Ovary (tissue), 9 donors: ENCODE data around the gene SEMA6A. TPM values are rescaled to one million over a fixed set of nuclear protein-coding genes. Genes with fewer than 3 reads are reported as not detected.

Experiments
- DNase-seq, 5 donors: peaks; one replicate each; pipeline ENCODE4 v3.0.0-alpha.2; 2019 to 2020
- H3K27ac ChIP-seq, 2 donors: fragments of 200-600 bp; one replicate each; pipeline versions ENCODE4 v1.5.1 to v1.8.0; 2019 to 2022
- H3K27me3 ChIP-seq: fragments of 200-600 bp; one replicate; pipeline ENCODE4 v1.8.0; 2022
- H3K36me3 ChIP-seq: fragments of 200-600 bp; sonication (generic); one replicate; pipeline ENCODE4 v1.5.1; 2019
- H3K4me1 ChIP-seq: one replicate; pipeline ENCODE4 v1.8.1; 2013; ENCODE audit warnings: mild to moderate bottlenecking, moderate library complexity; ENCODE audit not compliant: insufficient read depth
- H3K4me3 ChIP-seq: fragments of 200-600 bp; sonication (generic); one replicate; pipeline ENCODE4 v1.5.1; 2017
- H3K9me3 ChIP-seq, 2 donors: fragments of 200-600 bp in 1 of 2; sonication (generic) in 1 of 2; one replicate each; pipeline versions ENCODE4 v1.5.1 to v1.8.1; 2013 to 2019; ENCODE audit warnings: mild to moderate bottlenecking in 1 of 2, moderate library complexity in 1 of 2
- EP300 ChIP-seq: sonication (generic); formaldehyde crosslinking; IDR thresholded peaks from one replicate; pipeline ENCODE4 v1.6.1; 2017; ENCODE audit warnings: antibody characterized with exemption
- POLR2A ChIP-seq: fragments of 450-650 bp; IDR thresholded peaks from one replicate; pipeline ENCODE4 v1.6.1; 2017; ENCODE audit warnings: antibody characterized with exemption, mild to moderate bottlenecking, moderate library complexity
- WGBS, 3 donors: extraction: QIAGEN DNeasy Blood & Tissue Kit in 1 of 3; methylation state at CpG; one replicate each; pipeline versions ENCODE4 v1.1.5 to v1.1.7; 2013 to 2017; 5-methylcytosine and 5-hydroxymethylcytosine counted together
- intact Hi-C, 4 donors: fragments of 100-400 bp; cut with DNase I; formaldehyde crosslinking; loops; one replicate each; pipeline versions ENCODE4 v1.11.0 to v1.15.1; 2022 to 2023
- polyA plus RNA-seq, 2 donors: library from polyadenylated mRNA; stranded (reverse); fragments of 200-250 nt in 1 of 2; fragments of 350-450 nt in 1 of 2; fragmentation: Illumina TruSeq in 1 of 2; extraction: RNeasy Lipid Tissue Mini Kit (QIAGEN cat#74804) in 1 of 2; gene quantifications; one replicate each; pipeline ENCODE4 v1.2.3, GENCODE V29; 2013 to 2014
- total RNA-seq, 7 donors: library from RNA; depleted of rRNA in 2 of 7; stranded (reverse); fragments of >200 nt in 2 of 7; fragmentation: NEBNext Ultra II Directional in 3 of 7; extraction: Animal tissue kit (Norgen Biotek cat#: 25700) in 3 of 7; gene quantifications; one replicate each; pipeline versions ENCODE4 v1.1.0 to v1.2.4, GENCODE V29; 2016 to 2023
- TF ChIP-seq, protein P1 (sequence below), 3 donors: fragments of 450-650 bp in 2 of 3; fragments of 200-600 bp in 1 of 3; IDR thresholded peaks; one replicate each; pipeline versions ENCODE4 v1.5.1 to v1.8.0; 2016 to 2022; ENCODE audit warnings: antibody characterized with exemption in 3 of 3, mild to moderate bottlenecking in 1 of 3
- donor health status: DM: no; HTN: no; CAD: no; lungs with moderate emphysema.
- donor health status: DM: no; HTN: no; CAD: no.
- donor health status: Bipolar disorder and iron deficiency.
- donor health status: DM: yes; HTN: yes; CAD: no.
- donor health status: DM: no; HTN: no; CAD: no.
- donor health status: DM: yes; HTN: yes; CAD: no.

Gene SEMA6A
- total and polyA plus RNA-seq, 9 donors, result 5.7 to 57.1 (median 26.3) TPM

DNA sequence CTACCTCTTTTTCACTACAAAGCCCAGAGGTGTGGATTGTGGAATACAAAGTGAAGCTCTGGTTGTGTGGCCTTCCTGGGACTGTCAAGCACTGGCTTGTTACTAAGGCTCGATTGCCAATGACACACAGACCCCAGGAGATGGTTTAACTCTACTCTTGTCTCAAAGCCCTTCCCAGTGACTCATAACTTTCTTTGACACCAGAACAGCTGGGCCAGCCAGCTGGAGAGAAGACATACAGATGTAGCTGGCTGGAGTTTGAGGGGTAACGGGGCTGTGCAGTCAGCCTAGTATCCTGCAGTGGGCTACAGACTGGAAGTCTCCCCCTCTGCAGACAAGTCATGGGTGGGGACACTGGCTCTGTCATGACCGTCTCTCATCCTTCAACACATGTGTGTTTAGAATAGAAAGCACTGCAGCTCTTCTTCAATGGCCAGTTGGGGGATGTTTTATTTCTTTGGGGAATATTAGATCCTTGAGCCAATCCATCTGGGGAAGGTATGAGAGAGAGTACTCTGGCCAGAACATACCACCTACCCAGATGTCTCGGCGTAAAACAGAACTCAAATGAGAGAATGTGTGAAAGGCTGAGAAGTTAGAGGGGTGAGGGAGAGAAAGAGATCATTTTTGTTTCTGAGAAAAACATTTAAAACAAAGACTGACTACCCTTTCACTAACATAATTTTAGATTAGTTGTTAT, 53.3 kb downstream of the SEMA6A start:
- Histone ChIP-seq H3K36me3 (no peaks in the 10 kb centered on the region), H3K27ac (no peak overlapping the region), H3K27me3 (no peaks in the 10 kb centered on the region), H3K4me3 (no peak overlapping the region), H3K4me1 (peaks cover 3% of the 10 kb centered on the region), H3K9me3 (no peaks in the 10 kb centered on the region)
- intact Hi-C loops, result no loop called here
- no peak for DNase-seq
- WGBS, 3 donors, result 35 to 51% (median 40%) methylated on average over 5 of the region's 5 CpGs
- TF ChIP-seq, protein P1, sequence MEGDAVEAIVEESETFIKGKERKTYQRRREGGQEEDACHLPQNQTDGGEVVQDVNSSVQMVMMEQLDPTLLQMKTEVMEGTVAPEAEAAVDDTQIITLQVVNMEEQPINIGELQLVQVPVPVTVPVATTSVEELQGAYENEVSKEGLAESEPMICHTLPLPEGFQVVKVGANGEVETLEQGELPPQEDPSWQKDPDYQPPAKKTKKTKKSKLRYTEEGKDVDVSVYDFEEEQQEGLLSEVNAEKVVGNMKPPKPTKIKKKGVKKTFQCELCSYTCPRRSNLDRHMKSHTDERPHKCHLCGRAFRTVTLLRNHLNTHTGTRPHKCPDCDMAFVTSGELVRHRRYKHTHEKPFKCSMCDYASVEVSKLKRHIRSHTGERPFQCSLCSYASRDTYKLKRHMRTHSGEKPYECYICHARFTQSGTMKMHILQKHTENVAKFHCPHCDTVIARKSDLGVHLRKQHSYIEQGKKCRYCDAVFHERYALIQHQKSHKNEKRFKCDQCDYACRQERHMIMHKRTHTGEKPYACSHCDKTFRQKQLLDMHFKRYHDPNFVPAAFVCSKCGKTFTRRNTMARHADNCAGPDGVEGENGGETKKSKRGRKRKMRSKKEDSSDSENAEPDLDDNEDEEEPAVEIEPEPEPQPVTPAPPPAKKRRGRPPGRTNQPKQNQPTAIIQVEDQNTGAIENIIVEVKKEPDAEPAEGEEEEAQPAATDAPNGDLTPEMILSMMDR (IDR thresholded peaks at IDR 0.05), result no peak
- TF ChIP-seq EP300 (no peak), POLR2A (no peak)

DNA sequence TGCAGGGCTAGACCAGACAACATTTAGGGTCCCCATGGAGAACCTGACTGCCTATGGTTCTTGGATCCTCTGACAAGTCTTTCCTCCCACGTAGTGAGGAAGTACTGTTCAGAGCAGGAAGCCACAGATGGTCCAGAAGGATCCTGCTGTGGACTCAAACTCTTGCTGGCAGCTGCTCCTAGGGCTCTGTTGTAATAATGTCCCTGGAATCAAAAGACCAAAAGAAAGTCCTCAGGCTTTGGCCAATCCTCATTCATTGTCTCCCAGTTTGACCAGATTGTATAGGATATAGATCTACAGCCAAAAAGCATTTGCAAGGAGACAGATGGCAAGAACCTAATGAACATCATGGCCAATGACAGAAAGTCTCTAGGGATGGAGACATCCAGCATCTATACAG, 53.9 kb downstream of the SEMA6A start:
- Histone ChIP-seq H3K27me3 (no peaks in the 10 kb centered on the region), H3K4me1 (peaks cover 3% of the 10 kb centered on the region), H3K4me3 (no peak overlapping the region), H3K36me3 (no peaks in the 10 kb centered on the region), H3K27ac (no peak overlapping the region), H3K9me3 (no peaks in the 10 kb centered on the region)
- intact Hi-C loops, result no loop called here
- 86 to 94% (median 86%) methylated on average over 1 of the region's 1 CpG for WGBS, 3 donors
- DNase-seq, result no peak
- no peak for TF ChIP-seq POLR2A
- TF ChIP-seq, protein P1 (IDR thresholded peaks at IDR 0.05), result no peak
- no peak for TF ChIP-seq EP300

DNA sequence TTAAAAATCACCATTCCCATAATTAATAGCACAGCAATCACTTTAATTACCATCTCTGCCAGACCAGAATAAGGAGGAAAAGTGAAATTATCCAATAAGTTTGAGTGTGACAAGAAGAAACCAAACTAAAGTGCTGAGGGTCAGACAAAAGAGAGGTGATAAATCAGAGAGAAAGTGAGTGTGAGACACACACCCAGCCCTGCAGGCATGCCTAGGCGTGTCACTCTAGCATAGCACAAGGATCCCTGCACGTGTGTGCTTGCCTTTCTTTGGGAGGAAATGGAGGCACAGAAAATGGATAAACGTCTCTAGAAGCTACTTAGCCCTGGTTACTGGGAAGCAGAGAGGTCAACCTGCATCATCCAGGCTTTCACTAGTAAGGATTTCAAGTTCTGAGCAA, 56.2 kb downstream of the SEMA6A start:
- TF ChIP-seq, protein P1 (IDR thresholded peaks at IDR 0.05), result no peak
- TF ChIP-seq POLR2A, result no peak
- no peak for TF ChIP-seq EP300
- intact Hi-C loops, result no loop called here
- no peak for DNase-seq
- H3K9me3 ChIP-seq, result no peaks in the 10 kb centered on the region
- 84 to 91% (median 85%) methylated on average over 3 of the region's 3 CpGs for WGBS, 3 donors
- no peaks in the 10 kb centered on the region for H3K36me3 ChIP-seq
- no peak overlapping the region for H3K4me3 ChIP-seq
- H3K27me3 ChIP-seq, result no peaks in the 10 kb centered on the region
- no peaks in the 10 kb centered on the region for H3K4me1 ChIP-seq
- no peak overlapping the region for H3K27ac ChIP-seq

DNA sequence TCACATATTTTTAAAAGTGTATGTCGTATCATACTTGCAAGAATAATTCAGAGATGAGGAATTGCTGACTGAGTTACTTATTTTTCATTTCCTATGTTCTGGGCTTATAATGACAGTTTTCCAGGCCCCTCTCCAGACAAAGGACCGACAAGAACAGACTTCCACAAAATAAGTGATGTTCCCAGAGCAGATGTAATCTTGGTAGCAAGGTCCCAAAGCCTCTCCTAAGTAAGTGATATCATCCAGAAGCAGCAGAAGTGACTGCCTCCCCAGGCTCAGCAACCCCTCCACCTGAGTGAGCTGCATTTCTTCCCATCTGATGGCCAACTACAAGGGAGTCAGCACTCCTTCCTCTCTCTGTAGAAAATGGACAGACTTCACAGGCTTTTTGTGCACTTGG, 57.1 kb downstream of the SEMA6A start:
- Histone ChIP-seq H3K9me3 (no peaks in the 10 kb centered on the region), H3K27ac (no peak overlapping the region), H3K27me3 (no peaks in the 10 kb centered on the region), H3K4me3 (no peak overlapping the region), H3K4me1 (no peaks in the 10 kb centered on the region), H3K36me3 (no peaks in the 10 kb centered on the region)
- intact Hi-C loops, result no loop called here
- WGBS, 3 donors, result 78 to 81% (median 79%) methylated on average over 2 of the region's 2 CpGs
- no peak for DNase-seq
- TF ChIP-seq, protein P1 (IDR thresholded peaks at IDR 0.05), result no peak
- no peak for TF ChIP-seq EP300
- no peak for TF ChIP-seq POLR2A
